Measurements from ENCODE around the gene CAPN9. TPM values are rescaled to one million over a fixed set of nuclear protein-coding genes. Genes with fewer than 3 reads are reported as not detected.

The CAPN9 gene
- total RNA-seq, 1 donor from 2014 or later: not detected

GRCh38 chr1:230771773-230772354, 24.7 kb downstream of the CAPN9 start:
- DNase-seq: no peak

DNA sequence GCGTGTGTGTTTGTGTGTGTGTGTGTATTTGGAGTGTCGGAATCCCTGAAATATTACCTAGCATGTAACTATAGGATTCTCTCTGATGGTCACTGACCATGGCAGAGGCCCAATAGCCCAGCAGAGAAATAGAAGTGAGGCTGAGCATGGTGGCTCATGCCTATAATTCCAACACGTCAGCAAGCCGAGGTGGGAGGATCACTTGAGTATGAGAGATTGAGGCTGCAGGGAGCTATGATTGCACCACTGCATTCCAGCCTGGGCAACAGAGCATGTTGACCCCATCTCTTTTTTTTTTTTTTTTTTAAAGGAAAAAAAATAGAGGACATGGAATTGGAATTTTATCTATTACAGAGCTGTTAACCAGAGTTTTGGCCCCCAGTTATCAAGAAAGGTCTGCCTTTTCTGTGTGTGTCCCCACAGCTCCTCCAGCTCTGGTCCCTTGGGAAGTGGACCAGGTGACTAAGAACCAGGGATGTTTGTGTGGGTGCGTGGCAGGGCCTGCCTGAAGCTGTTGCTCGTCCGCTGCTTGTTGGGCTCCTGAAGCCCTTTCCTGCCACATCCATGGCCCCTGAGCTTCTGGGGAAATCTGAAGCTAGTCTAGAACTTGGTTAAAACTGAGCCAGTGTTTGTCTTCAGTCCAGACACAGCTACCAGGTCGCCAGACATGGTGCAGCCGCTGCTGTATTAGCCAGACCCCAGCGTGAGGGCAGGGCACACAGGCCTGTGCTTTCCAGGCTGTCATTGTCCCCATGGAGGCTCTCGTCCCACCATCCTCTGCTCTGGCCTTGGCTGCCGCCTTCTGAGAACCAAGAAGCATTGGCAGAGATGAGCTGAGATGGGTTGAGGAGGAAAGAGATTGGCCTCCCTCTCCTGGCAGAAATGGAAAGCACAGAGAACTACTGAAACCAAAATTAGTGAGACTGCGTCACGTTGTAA, 25.5 kb downstream of the CAPN9 start:
- DNase-seq: peak; percentile 4

GRCh38 chr1:230773396-230774033, 26.3 kb downstream of the CAPN9 start:
- no peak for DNase-seq

DNA sequence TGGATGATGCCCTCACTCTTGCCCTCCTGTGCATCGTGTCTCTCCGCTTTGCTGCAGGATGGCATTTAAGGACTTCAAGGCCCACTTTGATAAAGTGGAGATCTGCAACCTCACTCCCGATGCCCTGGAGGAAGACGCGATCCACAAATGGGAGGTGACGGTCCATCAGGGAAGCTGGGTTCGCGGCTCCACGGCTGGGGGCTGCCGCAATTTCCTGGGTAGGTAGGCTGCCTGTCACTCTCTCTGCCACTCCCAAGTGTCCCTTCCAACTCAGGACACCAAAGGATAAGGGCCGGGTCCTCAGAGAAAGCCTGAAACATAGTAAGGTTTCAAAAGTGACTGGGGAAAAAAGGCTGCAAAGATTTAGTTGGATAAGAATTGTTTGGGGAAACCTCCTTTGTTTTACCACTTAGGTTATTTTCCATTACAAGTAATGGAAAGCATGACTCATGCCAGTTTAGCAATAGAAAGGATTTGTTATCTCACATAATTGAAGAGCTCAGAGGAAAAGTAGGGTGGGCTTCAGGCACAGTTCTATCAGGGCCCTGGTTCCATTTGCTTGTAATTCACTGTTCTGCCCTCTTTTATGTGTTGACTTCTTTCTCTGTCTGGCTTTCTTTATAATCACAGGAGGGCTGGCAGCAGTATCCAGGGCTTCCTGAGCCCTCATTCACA, 31.9 kb downstream of the CAPN9 start:
- DNase-seq: peak; percentile 36

GRCh38 chr1:230781131-230781530, 33.9 kb downstream of the CAPN9 start:
- DNase-seq: no peak

DNA sequence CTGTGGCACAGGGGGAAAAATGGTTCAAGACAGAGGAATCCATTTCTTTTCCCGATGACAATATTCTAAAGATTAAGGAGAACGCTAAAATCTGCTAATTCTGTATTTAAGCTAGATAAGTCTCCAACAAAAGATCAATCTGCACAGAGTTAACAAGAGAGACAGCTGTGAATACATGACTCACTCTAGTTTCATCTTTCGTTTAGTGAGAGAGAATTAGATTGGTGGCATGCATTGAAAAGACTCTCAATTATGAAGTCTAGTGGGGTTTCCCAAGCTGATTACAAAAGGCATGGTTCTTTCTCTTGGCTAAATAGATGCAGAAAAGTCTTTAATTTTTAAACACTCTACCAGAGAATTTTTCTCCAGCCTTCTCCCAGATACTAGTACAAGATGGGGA, 34.4 kb downstream of the CAPN9 start:
- DNase-seq: no peak

DNA sequence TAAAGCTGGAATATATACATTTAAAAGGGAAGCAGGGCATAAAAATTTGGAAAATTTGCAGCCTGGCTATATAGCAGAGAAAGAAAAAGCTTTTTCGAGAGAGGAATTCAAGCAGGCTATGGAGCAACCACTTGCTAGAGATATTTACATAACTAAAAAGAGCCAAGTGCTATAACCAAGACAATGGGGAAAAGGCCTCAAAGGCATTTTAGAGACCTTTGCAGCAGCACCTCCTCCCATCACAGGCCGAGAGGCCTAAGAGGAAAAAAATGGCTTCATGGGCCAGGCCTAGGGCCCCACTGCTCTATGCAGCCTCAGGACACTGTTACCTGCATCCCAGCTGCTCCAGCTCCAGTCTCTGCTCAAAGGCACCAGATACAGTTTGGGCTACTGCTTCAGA, 37.0 kb downstream of the CAPN9 start:
- no peak for DNase-seq

DNA sequence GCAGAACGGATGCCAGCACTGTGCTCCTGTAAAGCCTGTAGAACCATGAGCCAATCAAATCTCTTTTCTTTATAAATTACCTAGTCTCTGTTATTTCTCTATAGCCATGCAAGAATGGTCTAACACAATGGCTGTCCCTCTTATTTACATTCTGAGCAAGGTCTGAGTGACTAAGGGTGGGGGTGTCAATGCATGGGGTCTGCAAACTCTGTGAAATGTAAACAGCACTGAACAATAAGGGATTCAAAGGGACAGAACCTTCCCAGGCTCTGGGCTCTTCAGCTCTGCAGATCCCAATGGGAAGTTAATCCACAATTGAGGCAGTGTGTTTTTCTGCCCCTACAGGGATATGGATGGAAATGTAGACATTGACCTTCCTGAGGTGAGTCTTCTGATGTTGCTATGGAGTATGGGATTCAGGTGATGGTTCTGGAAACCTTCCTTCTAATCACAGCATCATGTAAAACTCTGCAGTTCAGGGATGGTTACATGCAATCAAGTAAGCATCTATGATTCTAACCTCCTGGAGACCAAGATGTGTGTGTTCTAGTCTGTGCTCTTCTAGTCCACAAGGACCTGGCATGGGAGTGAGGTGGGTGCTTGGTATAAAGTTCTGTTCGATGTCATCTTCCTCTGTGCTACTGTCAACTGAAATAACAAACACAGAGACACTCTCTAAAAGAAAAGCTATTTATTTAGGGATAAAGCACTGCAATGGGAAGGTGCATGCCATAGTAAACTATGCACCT, 38.6 kb downstream of the CAPN9 start:
- DNase-seq: no peak

- DNase-seq: no peak
Observed at GRCh38 chr1:230786385-230786753, 39.2 kb downstream of the CAPN9 start.

GRCh38 chr1:230787471-230787870, 40.3 kb downstream of the CAPN9 start:
- no peak for DNase-seq

- DNase-seq: no peak
Observed at GRCh38 chr1:230788561-230789275, 41.5 kb downstream of the CAPN9 start.

- DNase-seq: no peak
Observed at GRCh38 chr1:230790026-230790425, 42.8 kb downstream of the CAPN9 start.

DNA sequence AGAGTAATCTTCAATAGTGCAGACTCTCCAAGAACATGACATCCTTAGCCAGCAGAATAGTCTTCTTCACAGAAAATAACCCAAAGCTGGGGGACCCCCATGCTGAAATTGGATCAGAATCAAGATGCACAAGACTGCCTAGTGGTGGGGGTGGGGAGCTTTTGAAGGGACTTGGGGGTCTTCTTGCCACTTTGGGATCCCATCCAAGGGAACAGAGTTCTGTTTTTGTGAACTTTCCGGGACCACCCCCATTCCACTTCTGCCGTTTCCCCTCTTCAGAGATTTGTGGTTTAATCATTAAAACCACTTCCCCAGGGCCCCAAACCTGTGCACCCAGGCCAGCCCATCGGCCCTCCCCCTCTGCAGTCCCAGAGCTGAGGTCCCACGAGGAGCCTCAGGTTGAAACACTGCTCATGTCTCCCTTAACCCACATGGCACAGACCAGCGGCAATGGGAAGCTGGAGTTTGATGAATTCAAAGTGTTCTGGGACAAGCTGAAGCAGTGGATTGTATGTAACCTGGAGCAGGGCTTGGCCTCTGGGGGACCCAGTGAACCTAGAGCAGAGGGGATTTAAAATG, 44.9 kb downstream of the CAPN9 start:
- DNase-seq: no peak

GRCh38 chr1:230792691-230793462, 45.7 kb downstream of the CAPN9 start:
- peak; percentile 8 for DNase-seq

GRCh38 chr1:230793463-230793745, 46.2 kb downstream of the CAPN9 start:
- no peak for DNase-seq

DNA sequence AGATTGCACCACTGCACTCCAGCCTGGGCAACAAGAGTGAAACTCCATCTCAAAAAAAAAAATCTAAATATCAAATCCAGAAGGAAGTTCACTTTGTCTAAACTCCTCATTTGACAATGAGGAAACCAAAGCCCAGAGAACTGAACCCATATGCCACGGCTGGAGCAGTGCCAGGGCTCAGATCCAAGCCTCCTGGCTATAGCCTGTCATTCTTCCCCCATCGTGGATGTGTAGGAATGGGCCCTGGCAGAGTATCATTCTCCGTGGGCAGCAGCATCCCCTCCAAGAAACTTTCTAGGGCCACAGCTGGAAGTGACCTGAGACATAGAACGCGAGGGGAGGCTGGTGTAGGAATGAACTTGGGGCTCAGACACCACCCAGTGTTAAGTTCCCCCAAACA, 47.2 kb downstream of the CAPN9 start:
- peak; percentile 20 for DNase-seq

DNA sequence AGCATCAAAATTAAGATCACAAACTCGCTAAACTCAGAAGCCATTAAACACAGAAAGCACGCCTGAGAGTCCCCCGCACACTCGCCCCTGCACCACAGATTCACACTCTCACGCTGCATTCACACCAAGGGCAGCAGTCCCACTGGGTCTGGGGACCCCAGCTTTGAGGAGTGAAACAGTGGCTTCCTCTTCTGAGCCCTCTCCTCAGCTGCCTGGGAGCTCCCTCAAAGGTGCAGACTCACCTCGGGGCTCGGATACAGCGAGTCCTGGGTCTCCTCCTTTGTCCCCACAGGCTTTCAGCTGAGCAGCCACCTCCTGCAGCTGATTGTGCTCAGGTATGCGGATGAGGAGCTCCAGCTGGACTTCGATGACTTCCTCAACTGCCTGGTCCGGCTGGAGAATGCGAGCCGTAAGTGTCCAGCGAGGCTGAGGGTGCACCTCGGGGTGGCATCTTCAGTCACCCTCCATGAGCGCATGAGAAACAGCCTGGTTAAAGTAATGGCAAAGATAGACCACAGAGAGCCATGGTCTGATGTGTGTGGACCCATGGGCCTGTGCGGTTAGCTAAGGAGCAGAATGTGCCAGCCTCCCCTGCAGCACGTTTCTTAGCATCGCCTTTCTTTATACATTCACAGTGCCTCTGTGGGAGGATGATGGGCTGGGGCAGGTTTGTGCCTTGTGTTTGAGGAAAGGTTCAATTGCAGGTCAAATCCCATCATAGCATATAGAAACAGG, 47.9 kb downstream of the CAPN9 start:
- no peak for DNase-seq

DNA sequence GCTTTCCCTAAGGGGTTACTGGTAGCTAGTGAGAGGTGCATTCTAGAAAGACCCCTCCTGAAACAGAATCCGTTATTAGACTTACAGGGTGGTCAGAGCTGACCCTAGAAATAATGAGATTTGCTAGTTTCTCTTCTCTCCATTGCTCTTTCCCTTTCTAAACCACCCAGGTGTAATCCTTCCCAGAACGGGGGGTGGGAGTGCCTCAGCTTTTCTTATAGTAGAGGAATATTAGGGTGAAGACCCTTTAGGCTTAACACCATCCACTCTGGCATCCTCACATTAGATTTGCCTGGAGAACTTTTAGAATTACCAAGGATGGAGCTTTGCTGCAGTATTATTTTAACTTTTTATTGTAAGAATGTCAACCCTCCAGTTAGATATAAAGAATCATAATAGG, 49.4 kb downstream of the CAPN9 start:
- DNase-seq: no peak

DNA sequence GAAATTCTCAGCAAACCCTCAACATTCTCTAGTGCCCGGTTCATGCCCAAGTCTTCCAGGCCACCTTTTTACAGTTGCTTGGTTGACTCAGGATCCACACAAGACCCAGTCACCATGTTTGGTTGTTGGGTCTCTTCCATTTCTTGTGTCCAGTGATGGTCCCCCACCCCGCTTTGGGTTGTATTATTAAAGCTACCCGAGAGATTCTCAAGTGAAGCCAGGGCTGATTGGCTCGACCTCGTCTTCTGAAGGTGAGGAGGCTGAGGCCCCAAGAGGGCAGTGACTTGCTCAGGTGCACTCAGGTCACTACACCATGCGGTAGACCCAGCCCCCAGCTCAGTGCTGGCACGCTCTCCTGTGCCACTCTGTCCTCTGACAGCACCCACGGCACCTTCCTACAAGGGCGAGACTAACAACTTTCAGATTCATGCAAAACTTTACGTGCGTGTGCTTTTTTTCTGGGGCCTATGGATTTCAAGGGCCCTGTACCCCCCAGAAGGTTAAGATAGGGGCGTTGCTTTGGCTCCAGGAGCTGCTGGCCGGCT, 50.3 kb downstream of the CAPN9 start:
- no peak for DNase-seq

DNA sequence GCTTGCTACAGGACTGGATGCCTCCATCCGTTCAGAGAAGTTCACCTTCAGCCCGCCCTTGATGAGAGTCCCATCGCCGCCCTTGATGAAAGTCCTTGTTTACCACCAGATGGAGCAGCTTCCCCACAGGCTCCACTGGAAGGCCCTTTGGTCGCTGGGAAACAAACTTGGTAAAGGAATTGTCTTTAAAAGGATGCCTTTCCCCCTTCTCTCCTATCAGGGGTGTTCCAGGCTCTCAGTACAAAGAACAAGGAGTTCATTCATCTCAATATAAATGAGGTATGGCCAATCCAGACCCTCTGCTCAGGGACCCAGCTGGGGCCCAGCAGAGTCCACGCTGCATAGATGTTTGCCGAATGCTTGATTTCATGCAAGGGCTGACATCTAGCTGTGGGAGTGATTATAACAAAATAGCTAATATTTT, 50.8 kb downstream of the CAPN9 start:
- DNase-seq: peak; percentile 82

Measured in dermis blood vessel endothelial cell (primary cell).